Common myeloid progenitor, CD34-positive (primary cell): ENCODE data around the gene SUPT20H.
A peak's percentile ranks its signal among the peaks of the same experiment; 100 is the strongest.

ENCODE experiments used
- CTCF ChIA-PET: fragments of 350-600 bp; sonication (Branson Sonifier 250); formaldehyde crosslinking; loops from one replicate; lab custom pipeline; 2021; ENCODE audit warnings: antibody characterized with exemption; lab: Charles Lee
- POLR2A ChIA-PET: fragments of 350-600 bp; sonication (Branson Sonifier 250); formaldehyde crosslinking; loops from one replicate; lab custom pipeline; 2021; ENCODE audit warnings: antibody characterized with exemption; lab: Charles Lee
- DNase-seq, 3 donors: peaks; one replicate each; pipeline versions ENCODE4 v3.0.0 to v3.0.0-alpha.2; 2013
- H3K27ac ChIP-seq, 2 experiments: 1 replicate in 1 of 2; 2 replicates in 1 of 2; pipeline ENCODE4 v1.7.0; 2013; ENCODE audit warnings: inconsistent platforms in 2 of 2, low read length in 2 of 2, mild to moderate bottlenecking in 2 of 2, low read depth in 1 of 2, moderate library complexity in 1 of 2; ENCODE audit not compliant: severe bottlenecking in 2 of 2, insufficient read depth in 1 of 2, poor library complexity in 1 of 2
- H3K27me3 ChIP-seq, 5 experiments: replicated peaks in 2 of 5; 1 replicate in 3 of 5; 2 replicates in 2 of 5; pipeline versions ENCODE4 v1.6.1 to v1.7.0; 2013; ENCODE audit warnings: low read length in 4 of 5, mild to moderate bottlenecking in 2 of 5, moderate library complexity in 2 of 5, inconsistent platforms in 1 of 5; ENCODE audit not compliant: insufficient read depth in 5 of 5, control insufficient read depth in 4 of 5
- H3K36me3 ChIP-seq, 4 experiments: 1 replicate in 2 of 4; 2 replicates in 2 of 4; pipeline versions ENCODE4 v1.6.1 to v1.7.0; 2013; ENCODE audit warnings: low read length in 3 of 4, control low read depth in 1 of 4, mild to moderate bottlenecking in 1 of 4; ENCODE audit not compliant: control insufficient read depth in 4 of 4, insufficient read depth in 4 of 4
- H3K4me1 ChIP-seq, 4 experiments: 1 replicate in 3 of 4; 2 replicates in 1 of 4; pipeline versions ENCODE4 v1.6.1 to v1.7.1; 2013; ENCODE audit warnings: low read length in 3 of 4, mild to moderate bottlenecking in 3 of 4, control low read depth in 1 of 4, inconsistent platforms in 1 of 4, moderate library complexity in 1 of 4; ENCODE audit not compliant: control insufficient read depth in 4 of 4, insufficient read depth in 4 of 4; ENCODE audit errors: control extremely low read depth in 1 of 4
- H3K4me3 ChIP-seq, 7 experiments: 1 replicate in 4 of 7; 2 replicates in 3 of 7; pipeline versions ENCODE4 v1.5.1 to v1.7.0; 2013; ENCODE audit warnings: mild to moderate bottlenecking in 7 of 7, low read length in 6 of 7, moderate library complexity in 6 of 7, inconsistent platforms in 2 of 7, low read depth in 2 of 7, control low read depth in 1 of 7; ENCODE audit not compliant: insufficient read depth in 4 of 7, control insufficient read depth in 1 of 7; ENCODE audit errors: extremely low read depth in 1 of 7
- H3K9me3 ChIP-seq, 5 experiments: 1 replicate in 4 of 5; 2 replicates in 1 of 5; pipeline versions ENCODE4 v1.6.1 to v1.7.1; 2013; ENCODE audit warnings: low read length in 4 of 5, mild to moderate bottlenecking in 2 of 5, inconsistent platforms in 1 of 5, low read depth in 1 of 5, moderate library complexity in 1 of 5; ENCODE audit not compliant: control insufficient read depth in 4 of 5, insufficient read depth in 2 of 5; ENCODE audit errors: control extremely low read depth in 1 of 5
- WGBS: methylation state at CpG from one replicate; pipeline ENCODE4 v1.1.5; 2013; ENCODE audit not compliant: insufficient coverage; 5-methylcytosine and 5-hydroxymethylcytosine counted together

SUPT20H gene

GRCh38 chr13:36998624-36999041 is 60.9 kb downstream of the SUPT20H start:
- peak overlapping the region; percentile 61 to 99 (median 96) for H3K4me3 ChIP-seq
- H3K4me1 ChIP-seq, result peaks cover 6 to 29% (median 22%) of the 10 kb centered on the region in 4 experiments
- peaks cover 12 to 31% (median 21%) of the 10 kb centered on the region in 4 experiments for H3K36me3 ChIP-seq
- ChIA-PET CTCF (interaction anchor here (1.4 to 3.2 kb wide), 5 partner anchors 9 to 141 kb away, joined by 4 to 11 read pairs (median 8); no protein-coding TSS in a partner anchor), POLR2A (no interaction called here)
- 0% methylated on average over 17 of the region's 21 CpGs for WGBS
- DNase-seq, result peak; percentile 18 to 57 (median 48)
- H3K27ac ChIP-seq, result peak overlapping the region; percentile 94 to 98
- no peaks in the 10 kb centered on the region for H3K27me3 ChIP-seq
- H3K9me3 ChIP-seq, result no peaks in the 10 kb centered on the region

DNA sequence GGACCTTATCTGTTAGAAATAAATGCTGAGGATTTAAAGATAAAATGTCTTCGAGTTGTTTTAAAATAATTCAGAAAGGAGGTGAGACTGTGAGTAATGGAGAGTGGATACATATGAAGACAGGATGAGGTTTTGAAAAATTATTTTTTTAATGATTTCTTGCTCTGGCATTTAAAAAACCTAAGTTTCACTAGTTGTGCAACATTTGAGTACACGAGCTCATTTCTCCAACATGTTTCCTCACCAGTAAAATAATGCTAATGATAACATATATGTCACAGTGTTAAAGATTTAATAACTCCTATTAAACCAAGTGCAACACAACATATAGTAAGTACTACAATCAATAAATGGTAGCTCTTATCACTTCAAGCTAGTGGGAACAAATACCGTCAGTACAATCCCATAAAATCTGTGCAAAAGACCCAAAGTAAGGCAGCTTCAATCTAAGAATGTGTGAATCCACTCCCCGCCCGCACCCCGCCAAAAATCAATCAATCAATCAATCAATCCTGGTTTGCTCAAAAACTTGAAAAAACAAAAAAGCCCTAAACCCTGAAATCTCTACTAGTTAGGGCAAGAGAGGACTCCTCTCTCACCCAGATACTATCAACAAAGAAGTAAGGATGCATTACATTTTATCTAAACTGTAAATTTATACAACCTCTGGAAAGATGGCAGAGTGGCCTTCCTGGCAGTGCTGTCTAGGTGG is 61.6 kb downstream of the SUPT20H start:
- peaks cover 6 to 29% (median 22%) of the 10 kb centered on the region in 4 experiments for H3K4me1 ChIP-seq
- H3K27me3 ChIP-seq, result no peaks in the 10 kb centered on the region
- DNase-seq, result no peak
- H3K27ac ChIP-seq, result peak overlapping the region; percentile 94 to 98
- POLR2A ChIA-PET, result no interaction called here
- H3K4me3 ChIP-seq, result peak overlapping the region; percentile 61 to 99 (median 96)
- peaks cover 11 to 28% (median 22%) of the 10 kb centered on the region in 4 experiments for H3K36me3 ChIP-seq
- no peaks in the 10 kb centered on the region for H3K9me3 ChIP-seq
- CTCF ChIA-PET, result interaction anchor here (0.7 to 3.2 kb wide), 5 partner anchors 8 to 76 kb away, joined by 3 to 11 read pairs (median 4); no protein-coding TSS in a partner anchor
- WGBS, result 85% methylated on average over 4 of the region's 6 CpGs

- ChIA-PET POLR2A (no interaction called here), CTCF (interaction anchor here (1.1 to 1.6 kb wide), 4 partner anchors 8 to 134 kb away, joined by 3 to 5 read pairs (median 4); partner anchors contain the start of gene EXOSC8)
- no peak overlapping the region for H3K4me3 ChIP-seq
- DNase-seq, result no peak
- H3K4me1 ChIP-seq, result peaks cover 0 to under 1% (median 0%) of the 10 kb centered on the region in 4 experiments
- H3K9me3 ChIP-seq, result no peaks in the 10 kb centered on the region
- 100% methylated on average over 1 of the region's 4 CpGs for WGBS
- peaks cover 21 to 78% (median 65%) of the 10 kb centered on the region in 4 experiments for H3K36me3 ChIP-seq
- H3K27me3 ChIP-seq, result no peaks in the 10 kb centered on the region
- H3K27ac ChIP-seq, result no peak overlapping the region
These were observed 67.1 kb downstream of the SUPT20H start for GRCh38 chr13:36992362-36992761.

- no peak overlapping the region for H3K4me3 ChIP-seq
- H3K4me1 ChIP-seq, result no peaks in the 10 kb centered on the region
- WGBS, result 97% methylated on average over 2 of the region's 2 CpGs
- CTCF ChIA-PET, result interaction anchor here (1.1 kb wide), 1 partner anchor 704 kb away, joined by 3 read pairs; no protein-coding TSS in a partner anchor
- peaks cover 17 to 86% (median 66%) of the 10 kb centered on the region in 4 experiments for H3K36me3 ChIP-seq
- H3K9me3 ChIP-seq, result no peaks in the 10 kb centered on the region
- POLR2A ChIA-PET, result no interaction called here
- no peak overlapping the region for H3K27ac ChIP-seq
- no peak for DNase-seq
- H3K27me3 ChIP-seq, result no peaks in the 10 kb centered on the region
These were observed 72.8 kb downstream of the SUPT20H start for GRCh38 chr13:36986462-36987240.

DNA sequence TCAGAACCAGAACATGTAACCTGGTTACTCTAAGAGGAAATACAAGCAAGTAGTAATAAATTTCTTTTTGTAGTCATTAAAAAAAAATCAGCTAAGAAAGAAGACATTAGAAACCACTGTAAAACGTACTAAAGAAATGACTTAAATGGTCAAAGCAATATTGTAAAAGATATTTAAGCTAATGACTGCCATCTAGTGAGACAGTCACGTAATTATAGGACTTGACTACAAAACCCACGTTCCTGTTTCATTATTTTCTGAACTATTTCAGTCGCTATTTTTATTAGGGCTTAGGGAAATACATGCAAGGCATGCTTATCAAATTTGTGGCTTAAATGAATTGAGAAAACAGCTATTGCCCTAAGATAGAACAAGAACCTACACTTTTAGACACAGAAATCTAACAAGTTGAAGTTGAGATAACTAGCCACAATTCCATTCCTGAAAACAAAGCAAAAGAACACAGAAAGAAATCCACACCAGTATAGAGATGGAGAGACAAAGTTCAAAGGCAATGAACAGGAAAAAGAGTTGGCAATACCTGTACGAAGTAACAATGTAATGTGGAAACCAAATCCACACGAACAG is 78.2 kb downstream of the SUPT20H start:
- Histone ChIP-seq H3K27me3 (no peaks in the 10 kb centered on the region), H3K4me1 (no peaks in the 10 kb centered on the region), H3K9me3 (no peaks in the 10 kb centered on the region), H3K27ac (peak overlapping the region in 1 of 2 experiments; percentile 14), H3K4me3 (no peak overlapping the region), H3K36me3 (peaks cover 15 to 50% (median 38%) of the 10 kb centered on the region in 4 experiments)
- 79% methylated on average over 2 of the region's 6 CpGs for WGBS
- ChIA-PET CTCF (interaction anchor here (0.8 to 6.1 kb wide), 20 partner anchors 9 to 697 kb away, joined by 3 to 78 read pairs (median 4); partner anchors contain the start of genes ALG5, EXOSC8 and SMAD9), POLR2A (no interaction called here)
- DNase-seq, result peak; percentile 66 to 83 (median 81)

GRCh38 chr13:36979361-36980050 is 80.0 kb downstream of the SUPT20H start:
- CTCF ChIA-PET, result interaction anchor here (0.7 to 6.1 kb wide), 8 partner anchors 12 to 695 kb away, joined by 3 to 78 read pairs (median 3); no protein-coding TSS in a partner anchor
- Histone ChIP-seq H3K27ac (no peak overlapping the region), H3K9me3 (peaks cover 0 to 8% (median 2%) of the 10 kb centered on the region in 5 experiments), H3K4me3 (no peak overlapping the region), H3K36me3 (peaks cover 16 to 50% (median 32%) of the 10 kb centered on the region in 4 experiments), H3K4me1 (no peaks in the 10 kb centered on the region), H3K27me3 (no peaks in the 10 kb centered on the region)
- no peak for DNase-seq
- 92% methylated on average over 6 of the region's 7 CpGs for WGBS
- POLR2A ChIA-PET, result no interaction called here
